ENCODE results near the gene ITPR3.
"Not testable (repeated sequence)": the region's sequence is repeated elsewhere in the genome, so short reads cannot be mapped to it uniquely, and the experiment has no call there.

The ITPR3 gene

DNA sequence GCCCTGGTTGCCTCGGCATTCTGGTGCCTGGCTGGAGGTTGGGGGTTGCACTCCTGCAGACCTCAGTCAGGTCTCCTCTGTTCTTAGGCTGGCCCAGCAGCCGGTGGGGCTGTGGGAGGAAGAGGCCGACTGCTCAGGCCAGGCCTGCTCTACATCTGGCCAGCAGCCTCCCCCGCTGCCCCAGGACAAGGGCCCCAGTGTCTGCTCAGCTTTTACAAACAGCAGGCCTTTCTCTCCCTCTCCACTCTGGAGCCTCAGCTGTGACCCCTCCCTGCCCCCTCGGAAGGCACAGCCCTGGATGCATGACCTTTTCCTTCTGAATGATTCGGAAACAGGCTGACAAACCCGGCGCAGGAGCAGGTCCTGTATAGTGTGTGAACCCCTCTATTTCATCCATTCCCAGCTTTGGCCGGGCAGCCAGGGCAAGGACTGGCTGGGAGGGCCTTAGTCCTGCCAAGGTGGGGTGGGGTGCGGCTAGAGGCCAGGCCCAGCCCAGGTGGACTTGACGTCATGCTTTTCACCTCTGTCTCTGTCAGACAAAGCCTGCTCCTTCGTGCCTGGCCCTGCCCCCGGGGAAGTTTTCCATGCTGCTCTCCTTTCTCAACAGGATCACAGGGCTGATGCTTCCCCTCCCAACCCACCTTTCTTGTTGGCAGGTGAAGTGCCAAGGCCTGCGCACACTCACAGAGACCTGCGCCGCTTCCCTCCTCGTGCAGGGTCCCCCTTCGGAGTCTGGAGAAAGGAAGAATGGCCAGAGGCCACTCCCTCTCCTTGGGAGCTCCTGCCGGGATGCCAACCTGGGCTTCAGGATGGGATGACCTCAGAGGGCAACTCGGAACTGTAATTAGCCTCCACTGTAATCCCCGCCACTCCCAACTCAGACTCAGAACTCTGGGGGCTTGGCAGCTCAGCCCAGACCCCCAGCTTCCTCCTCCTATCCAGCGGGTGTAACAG is 10.1 kb upstream of the ITPR3 start:
- no peak for DNase-seq (ENCODE audit: low read depth in 2 of 2, low spot score in 1 of 2)

DNA sequence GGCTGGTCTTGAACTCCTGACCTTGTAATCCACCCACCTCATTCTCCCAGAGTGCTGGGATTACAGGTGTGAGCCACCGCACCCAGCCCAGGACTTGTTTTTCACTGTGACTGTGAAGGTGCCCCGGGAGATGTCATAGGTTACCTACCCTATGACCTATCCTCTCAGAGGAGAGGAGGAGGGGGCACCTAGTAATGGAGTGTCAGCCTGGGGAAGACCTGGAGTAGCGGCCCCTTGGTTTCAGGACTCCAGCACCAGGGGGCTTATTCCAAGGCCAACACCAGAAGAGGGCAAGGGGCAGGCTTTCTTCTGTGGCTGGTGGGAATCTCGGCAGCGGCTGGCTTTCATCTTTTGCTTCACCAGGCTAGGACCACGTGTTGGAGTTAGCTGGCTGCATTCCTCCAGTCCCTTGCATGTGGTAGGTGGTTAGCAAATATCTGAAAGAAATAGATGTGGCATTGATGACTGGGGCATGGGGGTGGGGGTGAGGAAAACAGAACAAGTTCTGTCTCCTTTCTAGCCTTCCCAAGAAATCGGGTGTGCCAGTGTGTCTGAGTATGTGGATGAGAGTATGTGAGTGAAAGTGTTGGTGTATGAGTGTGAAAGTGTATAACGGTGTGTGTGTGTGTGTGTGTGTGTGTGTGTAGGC is 7.9 kb upstream of the ITPR3 start:
- no peak for DNase-seq (ENCODE audit: low read depth in 2 of 2, low spot score in 1 of 2)

- no peak for DNase-seq (ENCODE audit: low read depth in 2 of 2, low spot score in 1 of 2)
These were observed 7.3 kb upstream of the ITPR3 start for GRCh38 chr6:33613795-33614168.

- no peak for DNase-seq (ENCODE audit: low read depth in 2 of 2, low spot score in 1 of 2)
These were observed 5.0 kb upstream of the ITPR3 start for GRCh38 chr6:33616113-33616512.

DNA sequence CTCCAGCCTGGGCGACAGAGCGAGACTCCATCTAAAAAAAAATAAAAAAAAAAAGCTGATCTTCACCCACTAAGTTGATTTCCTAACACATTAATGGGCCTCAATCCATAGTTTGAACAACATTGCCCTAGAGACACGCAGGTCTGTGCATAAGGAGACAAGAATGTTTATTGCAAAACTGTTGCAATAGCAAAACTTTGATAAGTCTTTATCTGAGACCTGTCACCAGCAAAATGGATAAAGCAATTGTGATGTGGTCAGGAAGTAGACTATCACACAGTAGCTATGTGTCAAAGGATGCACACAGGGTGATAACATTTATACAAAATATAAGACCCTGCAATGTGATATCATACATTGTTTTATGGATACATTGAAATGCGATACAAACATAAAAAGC is 4.2 kb upstream of the ITPR3 start:
- no peak for DNase-seq (ENCODE audit: low read depth in 2 of 2, low spot score in 1 of 2)

DNA sequence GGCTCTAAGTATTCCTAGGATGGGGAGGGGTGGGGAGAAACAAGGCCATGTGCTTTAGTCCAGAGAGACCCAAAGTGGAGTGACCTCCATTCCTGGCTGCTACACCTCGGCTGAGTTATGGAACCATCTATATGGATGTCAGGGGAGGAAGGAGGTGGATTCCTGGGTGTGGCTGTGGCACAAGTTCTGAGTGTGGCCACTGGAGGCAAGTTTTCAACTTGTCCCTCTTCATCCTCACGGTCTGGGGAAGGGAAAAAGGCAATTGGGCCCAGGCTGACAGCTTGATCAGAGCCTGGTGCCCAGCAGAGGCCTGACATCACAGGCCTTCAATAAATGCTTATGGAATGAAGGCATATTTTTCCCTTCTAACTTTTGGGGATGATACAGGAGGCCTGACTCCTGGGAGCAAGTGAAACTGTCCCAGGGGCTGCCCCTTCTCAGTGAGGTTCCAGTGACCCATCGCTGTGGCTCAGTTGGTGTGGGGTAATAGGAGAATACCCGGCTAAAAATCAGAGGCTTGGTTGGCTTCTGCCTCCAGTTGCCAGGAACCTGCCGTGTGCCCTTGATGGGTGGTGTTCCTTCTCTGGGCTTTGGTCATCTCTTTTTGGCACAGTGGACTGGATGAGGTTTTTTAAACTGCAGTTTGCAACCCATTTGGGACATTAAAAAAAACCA is 1.8 kb upstream of the ITPR3 start:
- no peak for DNase-seq (ENCODE audit: low read depth in 2 of 2, low spot score in 1 of 2)

GRCh38 chr6:33620158-33620855 is 815 bp upstream of the ITPR3 start:
- no peak for DNase-seq (ENCODE audit: low read depth in 2 of 2, low spot score in 1 of 2)

DNA sequence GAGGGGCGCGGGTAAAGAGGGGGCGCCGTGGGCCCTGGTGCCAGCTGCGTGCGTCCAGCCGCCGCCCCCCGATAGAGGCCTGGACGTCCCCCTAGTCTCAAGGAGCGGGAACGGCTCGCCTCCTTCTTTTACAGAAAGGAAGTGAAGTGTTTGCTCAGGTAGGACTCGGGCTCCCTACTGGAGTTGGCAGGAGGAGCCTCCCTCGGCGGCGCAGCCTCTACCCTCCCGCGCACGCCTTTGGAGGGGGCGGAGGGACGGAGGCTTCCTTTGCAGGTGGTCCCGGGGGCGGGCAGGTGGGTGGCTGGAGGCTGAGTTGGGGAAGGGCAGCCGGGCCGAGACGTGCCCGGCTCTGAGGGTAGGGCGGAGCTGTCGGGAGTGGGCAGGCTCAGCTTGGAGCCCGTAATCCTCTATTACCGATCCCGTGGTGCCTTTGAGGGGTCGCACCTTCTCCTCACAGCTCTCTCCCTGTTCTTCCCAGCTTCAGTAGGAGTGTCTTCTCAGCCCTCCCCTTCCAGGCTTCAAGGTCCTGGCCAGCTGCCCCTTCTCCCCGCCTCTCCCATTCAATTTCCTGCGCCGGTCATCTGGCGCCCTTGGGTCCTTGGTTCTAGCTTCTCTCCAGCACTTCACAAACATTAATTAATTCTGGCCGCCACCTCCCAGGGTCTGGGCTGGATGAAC is 728 bp downstream of the ITPR3 start:
- no peak for DNase-seq (ENCODE audit: low read depth in 2 of 2, low spot score in 1 of 2)

DNA sequence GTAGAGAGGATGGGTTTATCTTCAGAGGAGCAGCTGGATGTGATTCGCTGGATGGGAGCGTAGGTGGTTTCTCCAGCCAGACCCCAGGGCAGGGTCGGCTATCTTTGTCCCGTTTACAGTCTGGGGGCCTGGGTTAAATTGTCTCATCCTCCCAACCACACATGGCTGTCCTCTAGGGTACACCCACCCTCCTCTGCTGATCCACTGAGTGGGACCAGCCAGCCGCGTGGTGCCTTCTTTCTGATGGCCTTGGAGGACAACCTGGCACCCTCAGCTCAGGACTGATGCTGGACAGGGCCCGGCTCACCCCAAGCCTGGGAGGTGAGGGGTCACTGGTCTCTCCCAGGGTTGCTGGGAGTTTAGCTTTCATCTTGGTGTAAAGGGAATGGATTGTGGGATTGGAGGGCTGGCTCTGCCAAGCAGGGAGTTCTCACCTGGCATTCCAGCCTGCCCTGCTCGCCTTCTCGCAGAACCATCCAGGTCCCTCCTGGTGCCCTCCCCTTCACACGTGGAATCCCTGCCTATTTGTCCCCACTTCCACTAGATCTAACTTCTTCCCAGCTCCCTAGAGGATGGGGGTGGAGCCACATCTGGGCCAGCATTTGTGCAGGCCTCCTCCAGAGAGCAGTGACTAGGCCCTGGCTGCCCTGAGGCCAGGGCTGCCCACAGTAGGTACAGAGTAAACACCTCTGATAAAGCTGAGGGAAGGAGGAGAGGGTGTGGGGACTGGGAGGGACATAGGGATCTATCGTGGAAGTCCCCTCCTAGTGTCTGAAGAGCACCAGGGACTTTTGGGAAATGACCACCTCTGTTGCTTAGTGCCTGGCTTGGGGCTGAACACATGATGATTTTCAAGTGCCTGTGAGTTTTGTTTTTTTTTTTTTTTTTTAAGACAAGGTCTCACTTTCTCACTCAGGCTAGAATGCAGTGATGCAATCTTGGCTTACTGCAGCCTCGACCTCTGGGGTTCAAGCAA is 1.6 kb downstream of the ITPR3 start:
- DNase-seq (ENCODE audit: low read depth in 2 of 2, low spot score in 1 of 2) = no peak

DNA sequence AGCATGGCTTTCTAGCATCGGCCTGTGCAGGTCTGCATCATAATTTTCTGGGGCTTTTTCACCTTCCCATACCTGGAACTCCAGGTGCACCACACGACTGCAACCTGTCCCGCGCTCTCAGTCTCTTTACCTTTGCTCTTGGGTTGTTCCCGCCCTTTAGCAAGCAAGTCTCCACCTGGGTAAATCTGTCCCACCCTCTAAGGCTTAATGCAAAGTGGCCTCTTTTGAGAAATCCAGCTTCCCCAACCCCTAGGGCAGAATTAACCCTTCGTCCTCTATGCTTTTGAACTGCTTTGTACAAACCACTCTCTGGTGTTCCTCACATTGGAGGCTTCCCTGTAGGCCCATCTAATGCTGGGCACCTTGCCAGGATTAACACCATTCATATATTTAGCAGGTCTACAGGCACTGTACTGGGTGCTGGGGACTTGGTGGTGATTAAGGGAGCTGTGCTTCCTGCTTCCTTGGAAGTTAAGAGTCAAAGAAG is 2.8 kb downstream of the ITPR3 start:
- DNase-seq (ENCODE audit: low read depth in 2 of 2, low spot score in 1 of 2) = no peak

DNA sequence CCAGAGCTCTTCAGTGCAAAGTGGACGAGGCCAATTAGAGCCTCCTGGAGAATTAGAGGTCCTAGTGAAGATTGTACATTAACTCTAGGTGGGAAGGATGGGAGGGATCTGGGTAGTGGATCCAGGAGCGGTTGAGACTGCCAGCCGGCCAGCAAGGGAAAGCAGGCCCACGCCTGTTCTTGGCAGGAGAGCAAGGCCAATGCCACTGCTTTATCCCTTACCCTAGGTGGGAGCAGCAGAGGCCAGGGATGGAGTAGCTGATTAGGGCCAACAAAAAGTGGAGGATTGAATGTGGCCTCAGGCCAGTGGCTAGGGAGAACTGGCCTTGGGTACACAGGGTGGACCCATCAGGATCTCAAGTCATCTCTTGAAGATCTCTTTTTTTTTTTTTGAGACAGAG is 3.7 kb downstream of the ITPR3 start:
- no peak for DNase-seq (ENCODE audit: low read depth in 2 of 2, low spot score in 1 of 2)

DNA sequence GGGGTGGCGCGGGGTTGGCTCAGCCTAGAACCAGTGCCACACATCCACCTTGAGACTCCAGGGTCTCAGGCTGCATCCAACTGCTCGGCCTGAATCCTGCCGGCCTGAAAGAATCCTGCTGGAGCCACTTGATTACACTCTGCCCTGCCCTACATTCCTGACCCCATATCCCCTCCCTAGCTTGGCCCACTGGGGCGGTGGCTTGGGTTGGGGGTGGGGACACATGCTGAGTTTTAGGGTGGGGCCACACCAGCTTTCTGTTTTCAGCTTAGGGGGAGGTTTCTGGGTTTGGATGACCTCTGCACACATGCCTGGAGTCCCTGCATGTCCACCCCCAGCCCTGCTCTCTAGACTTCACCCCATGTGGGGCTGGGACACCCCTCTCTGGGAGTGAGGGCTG is 6.8 kb downstream of the ITPR3 start:
- no peak for DNase-seq (ENCODE audit: low read depth in 2 of 2, low spot score in 1 of 2)

- no peak for DNase-seq (ENCODE audit: low read depth in 2 of 2, low spot score in 1 of 2)
These were observed 7.4 kb downstream of the ITPR3 start for GRCh38 chr6:33628401-33628964.

GRCh38 chr6:33630014-33630413 is 8.9 kb downstream of the ITPR3 start:
- no peak for DNase-seq (ENCODE audit: low read depth in 2 of 2, low spot score in 1 of 2)

DNA sequence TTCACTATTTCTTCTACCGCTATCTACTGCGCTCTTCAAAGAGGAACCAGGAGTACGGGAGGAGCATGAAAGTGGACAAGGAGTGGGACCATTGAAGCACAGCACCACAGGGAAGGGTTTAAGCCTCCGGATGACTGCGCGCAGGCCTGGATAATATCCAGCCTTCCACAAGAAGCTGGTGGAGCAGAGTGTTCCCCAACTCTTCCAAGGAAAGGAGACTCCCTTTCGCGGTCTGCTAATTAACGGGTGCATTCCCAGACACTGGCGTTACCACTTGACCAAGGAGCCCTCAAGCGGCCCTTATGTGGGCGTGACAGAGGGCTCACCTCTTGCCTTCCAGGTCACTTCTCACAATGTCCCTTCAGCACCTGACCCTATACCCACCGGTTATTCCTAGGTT is 10.4 kb downstream of the ITPR3 start:
- DNase-seq (ENCODE audit: low read depth in 2 of 2, low spot score in 1 of 2) = not testable (repeated sequence)

- DNase-seq (ENCODE audit: low read depth in 2 of 2, low spot score in 1 of 2) = no peak
These were observed 10.9 kb downstream of the ITPR3 start for GRCh38 chr6:33631971-33632557.

DNA sequence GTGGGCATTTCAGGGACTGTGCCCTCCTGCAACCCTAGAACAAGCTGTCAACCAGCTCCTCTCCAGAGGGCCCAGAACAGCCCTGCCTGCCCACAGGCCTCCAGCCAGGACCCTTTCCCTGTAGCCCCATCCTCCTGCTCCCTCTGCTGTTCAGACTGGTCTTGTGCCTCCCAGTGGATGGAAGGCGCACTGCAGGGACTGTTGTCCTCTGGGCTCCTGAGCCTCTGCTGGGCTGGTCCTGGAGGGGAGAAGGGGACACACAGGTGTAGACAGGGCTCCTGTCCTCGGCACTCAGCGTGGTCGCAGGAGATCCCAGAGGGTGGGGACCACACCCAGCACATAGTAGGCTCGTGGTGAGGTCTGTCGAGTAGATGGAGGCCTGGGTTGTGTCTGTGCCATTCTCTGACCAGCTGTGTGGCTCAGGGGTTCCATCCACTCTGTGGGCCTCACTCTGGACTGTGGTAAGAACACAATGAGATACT is 11.5 kb downstream of the ITPR3 start:
- DNase-seq (ENCODE audit: low read depth in 2 of 2, low spot score in 1 of 2) = peak in 1 of 2 donors; percentile 25

DNA sequence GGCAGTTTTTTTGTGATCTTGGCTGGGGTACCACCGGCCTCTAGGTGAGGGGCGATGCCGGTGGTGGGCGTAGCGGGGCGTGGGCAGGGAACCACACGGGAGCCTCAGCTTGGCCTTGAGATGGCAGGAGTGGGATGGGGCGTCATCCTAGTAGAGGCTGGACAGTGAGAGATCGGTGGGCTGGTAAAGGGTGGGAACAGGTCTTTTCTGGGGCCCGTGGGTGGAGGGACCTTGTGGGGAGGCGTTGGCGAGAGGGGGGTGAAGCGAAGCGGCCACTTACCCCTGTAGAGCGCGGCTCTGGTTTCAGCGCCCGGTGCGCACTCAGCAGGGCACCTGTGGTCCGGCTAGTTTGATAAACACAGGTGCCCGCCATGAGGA is 12.0 kb downstream of the ITPR3 start:
- no peak for DNase-seq (ENCODE audit: low read depth in 2 of 2, low spot score in 1 of 2)
